ENCODE results near the gene RAB1A.

Gene RAB1A

GRCh38 chr2:65059071-65059470, 70.8 kb downstream of the RAB1A start:
- DNase-seq (ENCODE audit: low read depth) = no peak

GRCh38 chr2:65057391-65058052, 72.4 kb downstream of the RAB1A start:
- no peak for DNase-seq (ENCODE audit: low read depth)

- no peak for DNase-seq (ENCODE audit: low read depth)
Observed at GRCh38 chr2:65057054-65057375, 72.9 kb downstream of the RAB1A start.

GRCh38 chr2:65056215-65057053, 73.5 kb downstream of the RAB1A start, which contains the start of gene CEP68:
TSS of gene CEP68 (plus strand) at chr2:65056416. CDS start at chr2:65069445, 13,029 bp downstream.
- DNase-seq (ENCODE audit: low read depth) = peak; percentile 92

- DNase-seq (ENCODE audit: low read depth) = no peak
Observed at GRCh38 chr2:65055422-65056214, 74.3 kb downstream of the RAB1A start.

GRCh38 chr2:65054749-65055421, 75.0 kb downstream of the RAB1A start:
- no peak for DNase-seq (ENCODE audit: low read depth)

GRCh38 chr2:65053199-65053598, 76.7 kb downstream of the RAB1A start:
- DNase-seq (ENCODE audit: low read depth) = no peak

- DNase-seq (ENCODE audit: low read depth) = no peak
Observed at GRCh38 chr2:65050931-65051330, 79.0 kb downstream of the RAB1A start.

GRCh38 chr2:65049010-65049639, 80.8 kb downstream of the RAB1A start:
- no peak for DNase-seq (ENCODE audit: low read depth)

GRCh38 chr2:65046633-65047407, 83.1 kb downstream of the RAB1A start:
- no peak for DNase-seq (ENCODE audit: low read depth)

GRCh38 chr2:65045651-65046050, 84.3 kb downstream of the RAB1A start:
- DNase-seq (ENCODE audit: low read depth) = no peak

- DNase-seq (ENCODE audit: low read depth) = no peak
Observed at GRCh38 chr2:65044097-65044735, 85.7 kb downstream of the RAB1A start.

- no peak for DNase-seq (ENCODE audit: low read depth)
Observed at GRCh38 chr2:65043001-65043400, 86.9 kb downstream of the RAB1A start.

- peak; percentile 35 for DNase-seq (ENCODE audit: low read depth)
Observed at GRCh38 chr2:65040400-65041261, 89.3 kb downstream of the RAB1A start.

- DNase-seq (ENCODE audit: low read depth) = no peak
Observed at GRCh38 chr2:65039640-65040039, 90.3 kb downstream of the RAB1A start.

GRCh38 chr2:65037178-65037577, 92.7 kb downstream of the RAB1A start:
- DNase-seq (ENCODE audit: low read depth) = no peak
